HUES6 (cell line): ENCODE measurements around the gene BAIAP2L1.

Experiments used
- H3K27ac ChIP-seq: 2 replicates; pipeline ENCODE4 v1.7.0; 2013; ENCODE audit warnings: low read depth, mild to moderate bottlenecking, low read length, inconsistent platforms
- H3K27me3 ChIP-seq: 2 replicates; pipeline ENCODE4 v1.6.1; 2013; ENCODE audit warnings: low read length; ENCODE audit not compliant: control insufficient read depth, insufficient read depth
- H3K36me3 ChIP-seq: 2 replicates; pipeline ENCODE4 v1.6.1; 2013; ENCODE audit warnings: low read length; ENCODE audit not compliant: control insufficient read depth, insufficient read depth
- H3K4me1 ChIP-seq: 2 replicates; pipeline ENCODE4 v1.6.1; 2013; ENCODE audit warnings: low read length; ENCODE audit not compliant: control insufficient read depth, insufficient read depth
- H3K4me3 ChIP-seq: 2 replicates; pipeline ENCODE4 v1.5.1; 2013; ENCODE audit warnings: low read depth, low read length
- H3K9ac ChIP-seq: one replicate; pipeline ENCODE4 v1.6.1; 2013; ENCODE audit warnings: mild to moderate bottlenecking, low read length
- H3K9me3 ChIP-seq: 2 replicates; pipeline ENCODE4 v1.6.1; 2013; ENCODE audit warnings: low read depth, low read length; ENCODE audit not compliant: control insufficient read depth, insufficient read depth

The BAIAP2L1 gene

DNA sequence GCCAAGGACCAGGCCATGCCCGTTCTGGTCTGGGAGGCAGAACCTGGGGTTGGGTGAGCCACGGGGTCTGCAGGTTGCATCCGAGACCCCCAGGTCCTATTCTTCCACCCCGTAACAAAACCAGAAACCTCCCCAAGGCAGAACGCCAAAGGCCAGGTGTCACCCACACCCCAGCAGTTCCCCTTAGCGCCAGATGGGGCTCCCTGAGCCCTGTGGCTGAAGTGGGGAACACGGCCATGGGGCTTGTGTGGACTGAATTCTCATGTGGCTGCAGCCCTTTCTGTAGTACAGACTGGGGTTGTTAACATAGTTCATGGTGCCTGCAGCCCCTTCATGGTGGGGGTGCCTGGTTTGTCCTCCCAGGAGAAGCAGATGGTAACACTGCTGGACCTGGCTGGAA, 109.2 kb downstream of the BAIAP2L1 start:
- H3K4me3 ChIP-seq = no peak overlapping the region
- no peak overlapping the region for H3K9ac ChIP-seq
- no peak overlapping the region for H3K27ac ChIP-seq
- no peaks in the 10 kb centered on the region for H3K9me3 ChIP-seq
- peaks cover 23% of the 10 kb centered on the region for H3K4me1 ChIP-seq
- H3K36me3 ChIP-seq = peaks cover 45% of the 10 kb centered on the region
- no peaks in the 10 kb centered on the region for H3K27me3 ChIP-seq

DNA sequence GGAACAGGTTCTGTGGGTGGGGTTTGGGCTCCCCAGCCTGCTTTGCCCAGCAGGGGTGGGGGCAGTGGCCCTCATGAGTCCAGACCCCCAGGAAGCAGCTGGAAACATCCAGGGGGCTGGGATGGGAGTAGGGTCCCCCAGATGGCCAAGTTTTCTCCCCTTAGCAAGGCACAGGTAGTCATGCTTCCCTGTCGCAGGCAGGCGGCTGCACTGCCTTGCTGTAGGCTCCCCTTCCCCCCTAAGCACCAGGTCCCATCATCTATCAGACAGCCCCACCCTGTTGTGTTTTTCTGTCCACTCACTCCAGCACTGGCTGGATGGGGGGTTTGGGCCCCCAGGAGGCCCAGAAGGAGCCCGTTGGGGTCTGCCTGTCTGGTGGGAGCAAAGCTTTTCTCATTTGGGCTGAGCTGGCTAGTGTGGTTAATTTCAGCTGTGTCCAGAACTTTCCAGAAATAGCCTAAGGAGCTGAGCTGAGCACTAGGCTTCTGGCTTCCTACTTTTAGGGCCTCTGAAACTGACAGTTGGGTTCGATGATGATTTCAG, 111.5 kb downstream of the BAIAP2L1 start:
- Histone ChIP-seq H3K27me3 (no peaks in the 10 kb centered on the region), H3K4me3 (no peak overlapping the region), H3K9ac (no peak overlapping the region), H3K9me3 (no peaks in the 10 kb centered on the region), H3K27ac (no peak overlapping the region), H3K4me1 (peaks cover 32% of the 10 kb centered on the region), H3K36me3 (peaks cover 41% of the 10 kb centered on the region)

DNA sequence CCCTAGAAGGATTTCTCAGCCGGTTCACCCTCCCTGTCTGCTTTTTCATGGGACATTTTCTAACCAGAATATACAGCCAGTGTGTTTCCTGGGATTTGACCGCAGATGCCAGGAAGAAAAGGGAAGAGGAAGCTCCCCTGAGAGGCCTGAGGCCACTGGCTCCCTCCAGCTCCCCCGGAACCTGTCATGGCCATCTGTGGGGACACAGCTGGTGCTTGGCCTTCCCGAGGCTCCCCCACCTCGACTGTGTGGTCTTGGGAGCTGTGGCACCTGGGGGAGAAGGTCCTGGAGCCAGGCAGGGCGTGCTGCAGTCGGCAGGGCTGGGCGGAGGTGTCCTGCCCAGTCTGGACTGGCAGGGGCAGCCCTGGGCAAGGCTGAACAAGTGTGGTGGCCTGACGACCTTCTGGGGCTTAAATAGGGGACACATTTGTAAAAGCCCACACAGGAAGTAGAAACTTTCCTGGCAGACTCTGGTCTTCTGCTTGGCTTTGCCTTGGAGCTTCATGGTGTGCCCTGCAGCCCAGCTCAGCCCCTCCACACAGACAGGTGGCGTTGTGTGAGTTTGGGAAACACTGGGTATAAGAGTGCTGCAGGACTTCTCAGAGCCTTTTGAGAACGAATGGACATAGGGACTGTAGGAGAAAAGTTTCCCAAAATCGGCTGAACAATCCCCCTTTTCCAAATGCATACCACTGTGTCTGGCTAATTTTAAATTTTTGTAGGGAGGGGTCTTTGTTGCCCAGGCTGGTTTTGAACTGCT, 112.6 kb downstream of the BAIAP2L1 start:
- peaks cover 41% of the 10 kb centered on the region for H3K36me3 ChIP-seq
- no peak overlapping the region for H3K27ac ChIP-seq
- H3K9me3 ChIP-seq = no peaks in the 10 kb centered on the region
- no peak overlapping the region for H3K9ac ChIP-seq
- H3K4me1 ChIP-seq = peaks cover 40% of the 10 kb centered on the region
- H3K4me3 ChIP-seq = no peak overlapping the region
- no peaks in the 10 kb centered on the region for H3K27me3 ChIP-seq

DNA sequence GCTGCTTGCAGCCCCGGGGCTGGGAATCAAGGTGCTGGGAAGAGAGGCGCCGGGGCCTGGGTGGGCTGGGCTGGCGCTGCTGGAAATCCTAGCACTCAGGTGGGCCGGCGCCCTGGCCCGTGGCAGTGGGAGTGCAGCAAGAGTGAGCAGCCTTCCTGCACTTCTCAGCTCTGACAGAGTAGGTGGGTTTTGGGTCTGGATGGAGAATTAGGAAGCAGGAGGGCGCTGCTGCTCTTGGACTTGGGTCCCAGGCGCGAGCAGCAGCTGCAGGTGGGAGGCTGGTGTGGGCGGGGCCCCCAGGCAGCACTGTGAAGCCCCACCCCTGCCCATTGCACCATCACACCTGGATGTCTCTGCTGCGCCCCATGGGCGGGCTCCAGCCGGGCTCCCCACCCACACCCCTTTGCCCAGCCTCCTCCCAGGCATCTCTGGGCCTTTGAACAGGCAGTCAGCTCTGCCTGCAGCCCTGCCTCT, 113.4 kb downstream of the BAIAP2L1 start:
- no peaks in the 10 kb centered on the region for H3K9me3 ChIP-seq
- H3K27me3 ChIP-seq = no peaks in the 10 kb centered on the region
- H3K9ac ChIP-seq = no peak overlapping the region
- H3K36me3 ChIP-seq = peaks cover 34% of the 10 kb centered on the region
- no peak overlapping the region for H3K27ac ChIP-seq
- peaks cover 47% of the 10 kb centered on the region for H3K4me1 ChIP-seq
- H3K4me3 ChIP-seq = no peak overlapping the region

DNA sequence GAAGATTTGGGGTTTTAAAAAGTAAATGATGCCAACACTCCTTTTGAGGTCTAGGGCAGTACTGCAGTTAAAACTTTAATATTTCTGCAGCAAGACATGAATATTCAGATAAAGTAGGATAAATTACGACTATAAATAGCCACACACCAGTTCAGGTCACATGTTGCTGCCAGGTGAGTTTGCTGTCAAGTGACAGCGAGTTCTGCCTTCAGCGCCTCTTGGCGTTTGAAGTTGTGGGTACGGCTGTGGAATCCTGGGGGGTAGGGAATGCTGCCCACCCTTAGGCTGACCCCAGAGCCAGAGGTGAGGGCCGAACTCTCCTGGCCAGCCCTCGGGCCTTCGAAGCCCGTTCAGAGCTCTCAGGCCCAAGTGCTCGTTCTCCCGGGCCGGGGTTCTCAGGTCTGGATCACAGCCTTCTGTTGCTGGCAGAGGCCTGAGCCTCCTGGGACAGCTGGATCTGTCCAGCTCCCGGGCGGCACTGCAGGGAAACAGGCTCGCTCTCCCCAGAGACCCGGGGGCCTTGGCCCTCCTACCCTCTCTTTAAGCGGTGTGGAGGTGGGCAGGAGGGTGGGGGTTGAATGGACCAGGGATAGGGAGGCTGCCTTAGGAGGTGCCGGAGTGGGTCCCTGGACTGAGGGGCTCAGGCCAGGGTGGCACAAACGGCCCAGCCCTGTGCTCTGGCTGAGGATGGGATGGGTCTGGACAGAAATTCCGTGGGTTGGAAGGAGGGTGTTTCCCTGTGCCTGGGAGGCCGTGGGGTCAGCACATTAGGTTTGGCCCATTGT, 114.0 kb downstream of the BAIAP2L1 start:
- no peak overlapping the region for H3K27ac ChIP-seq

DNA sequence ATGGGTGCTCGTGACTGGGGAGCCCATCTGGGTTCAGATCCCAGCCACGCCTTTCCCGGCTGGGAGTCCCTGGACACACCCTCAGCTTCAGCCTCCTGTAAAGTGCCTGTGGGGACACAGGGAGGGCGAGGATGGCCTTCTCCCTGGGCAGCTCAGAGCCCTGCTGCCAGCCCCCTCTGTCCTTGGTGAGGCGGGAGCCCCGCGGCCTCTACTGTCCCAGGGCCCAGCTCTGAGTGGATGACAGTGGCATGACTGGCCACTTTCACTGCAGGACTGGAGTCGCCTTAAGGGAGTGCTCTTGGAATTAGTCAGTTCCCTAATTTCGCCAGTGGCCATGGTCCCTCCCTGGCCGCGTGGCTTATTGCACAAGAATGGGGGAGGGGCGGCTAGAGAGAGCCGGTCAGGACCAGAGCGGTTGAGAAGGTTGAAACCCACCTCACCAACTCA, 114.8 kb downstream of the BAIAP2L1 start:
- Histone ChIP-seq H3K9ac (peak overlapping the region; percentile 22), H3K27me3 (no peaks in the 10 kb centered on the region), H3K4me1 (peaks cover 50% of the 10 kb centered on the region), H3K9me3 (no peaks in the 10 kb centered on the region), H3K36me3 (peaks cover 21% of the 10 kb centered on the region; the same call in 1 of the 2 replicates), H3K27ac (no peak overlapping the region; the same call in 1 of the 2 replicates), H3K4me3 (no peak overlapping the region)

More for the DNA sequence above, 114.0 kb downstream of the BAIAP2L1 start:
- no peaks in the 10 kb centered on the region for H3K27me3 ChIP-seq
- no peaks in the 10 kb centered on the region for H3K9me3 ChIP-seq
- H3K36me3 ChIP-seq = peaks cover 28% of the 10 kb centered on the region
- H3K9ac ChIP-seq = peak overlapping the region; percentile 15
- no peak overlapping the region for H3K4me3 ChIP-seq
- peaks cover 50% of the 10 kb centered on the region for H3K4me1 ChIP-seq

DNA sequence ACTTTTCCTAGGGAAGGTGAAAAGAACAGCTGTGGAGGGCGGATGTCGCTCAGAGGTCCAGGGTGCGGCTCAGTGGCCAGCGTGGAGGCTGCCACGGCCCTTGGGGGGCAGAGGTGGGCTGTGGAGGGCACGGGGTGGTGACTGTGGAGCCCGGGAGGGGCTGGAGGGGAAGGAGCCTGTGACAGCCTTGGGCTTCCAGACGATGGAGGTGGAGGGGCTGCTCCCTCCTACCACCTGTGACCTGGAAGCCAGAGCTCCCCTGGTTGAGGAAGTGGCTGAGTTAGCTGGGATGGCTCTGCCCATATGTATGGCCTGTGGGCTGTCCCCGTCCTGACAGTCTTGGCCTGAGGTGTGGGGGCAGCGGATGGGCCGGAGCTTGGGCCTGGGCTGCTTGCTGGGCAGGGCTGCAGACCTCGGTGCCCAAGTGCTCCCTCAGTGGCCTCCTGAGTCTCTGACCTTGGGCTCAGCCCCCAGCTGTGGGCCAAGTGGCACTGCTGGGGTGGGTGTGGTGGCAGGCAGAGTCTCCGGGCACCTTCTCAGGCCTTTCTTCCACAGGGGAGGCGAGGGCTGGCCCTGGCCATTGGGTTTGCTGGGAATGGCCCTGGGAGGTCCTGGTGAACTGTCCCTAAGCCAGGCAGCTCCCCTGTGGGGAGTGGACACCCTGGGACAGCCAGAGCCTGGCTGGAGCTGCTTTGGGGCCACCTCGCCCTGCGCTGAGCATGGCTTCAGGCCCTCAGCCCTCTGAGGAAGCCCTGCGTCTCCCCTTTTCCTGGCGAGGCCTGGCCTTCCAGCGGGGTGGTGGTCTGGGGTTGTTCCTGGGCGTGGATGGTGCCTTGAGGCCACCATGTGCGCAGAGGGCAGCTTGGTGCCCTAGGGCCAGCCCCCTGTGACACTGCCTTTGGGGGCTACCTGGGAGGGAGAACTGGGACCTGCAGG, 115.5 kb downstream of the BAIAP2L1 start:
- Histone ChIP-seq H3K9ac (peak overlapping the region; percentile 22), H3K27me3 (no peaks in the 10 kb centered on the region), H3K27ac (no peak overlapping the region; the same call in 1 of the 2 replicates), H3K9me3 (no peaks in the 10 kb centered on the region), H3K4me1 (peaks cover 50% of the 10 kb centered on the region), H3K36me3 (peaks cover 16% of the 10 kb centered on the region; the same call in 1 of the 2 replicates), H3K4me3 (no peak overlapping the region)

DNA sequence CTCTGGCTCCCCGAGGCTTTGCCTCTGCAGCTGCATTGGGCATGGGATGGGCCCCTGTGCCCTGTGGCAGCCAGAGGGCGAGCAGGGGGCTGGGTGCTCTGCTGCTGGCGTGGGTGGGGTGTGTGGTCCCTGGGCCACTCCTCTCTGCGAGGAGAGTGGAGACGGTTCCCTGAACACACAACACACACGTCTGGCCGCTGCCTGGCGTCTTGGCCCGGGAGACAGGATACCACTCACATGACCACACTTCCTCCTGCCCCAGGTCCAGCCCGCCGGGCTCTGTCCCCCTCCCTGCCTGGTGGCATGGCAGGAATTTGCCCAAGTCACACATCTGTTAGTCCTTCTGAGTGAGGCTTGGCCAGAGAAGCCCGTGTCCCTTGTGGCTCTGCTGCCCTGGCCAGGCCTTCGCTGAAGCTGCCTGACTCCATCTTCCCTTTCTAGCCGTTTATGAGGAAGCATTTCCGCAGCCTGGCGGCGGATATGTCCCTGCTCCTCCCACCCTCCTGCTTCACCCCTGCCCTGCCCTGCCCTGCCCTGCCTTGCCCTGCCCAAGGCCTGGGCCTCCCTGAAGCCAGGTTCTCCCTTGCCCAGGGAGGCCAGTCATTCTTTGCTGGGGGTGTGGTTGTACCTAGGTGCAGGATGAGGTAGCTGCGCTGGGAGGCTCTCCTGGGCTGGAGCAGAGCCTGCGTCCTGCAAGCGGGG, 116.4 kb downstream of the BAIAP2L1 start:
- no peak overlapping the region for H3K27ac ChIP-seq
- H3K4me3 ChIP-seq = no peak overlapping the region; the same call in 1 of the 2 replicates
- peak overlapping the region; percentile 34 for H3K9ac ChIP-seq
- no peaks in the 10 kb centered on the region for H3K9me3 ChIP-seq
- H3K27me3 ChIP-seq = no peaks in the 10 kb centered on the region
- H3K36me3 ChIP-seq = peaks cover 14% of the 10 kb centered on the region; the same call in 1 of the 2 replicates
- H3K4me1 ChIP-seq = peaks cover 50% of the 10 kb centered on the region

DNA sequence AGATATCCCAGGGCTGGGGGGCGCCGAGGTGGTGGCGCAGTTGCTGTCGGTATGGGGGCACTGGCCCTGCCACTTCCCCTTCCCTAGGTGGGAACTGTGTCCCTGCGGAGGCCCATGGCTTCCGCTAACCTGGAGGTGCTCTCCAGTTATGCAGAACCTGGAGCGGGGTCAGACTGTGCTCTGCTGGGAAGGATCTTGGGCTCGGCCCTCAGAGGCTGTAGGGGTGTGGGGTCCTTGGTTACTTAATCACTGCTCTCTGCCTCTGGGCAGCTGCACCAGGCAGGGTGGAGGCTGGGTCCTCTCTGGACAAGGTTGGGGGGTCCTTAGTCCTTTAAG, 117.0 kb downstream of the BAIAP2L1 start:
- Histone ChIP-seq H3K9ac (peak overlapping the region; percentile 34), H3K4me1 (peaks cover 50% of the 10 kb centered on the region), H3K27ac (no peak overlapping the region), H3K4me3 (peak overlapping the region; percentile 19; the same call in 1 of the 2 replicates), H3K9me3 (no peaks in the 10 kb centered on the region), H3K36me3 (peaks cover 13% of the 10 kb centered on the region; the same call in 1 of the 2 replicates), H3K27me3 (no peaks in the 10 kb centered on the region)
